Measurements from ENCODE around the gene MROH7. TPM values are rescaled to one million over a fixed set of nuclear protein-coding genes. Genes with fewer than 3 reads are reported as not detected.

The MROH7 gene
- total RNA-seq, 1 donor from 2014 or later: 0.19 TPM

DNA sequence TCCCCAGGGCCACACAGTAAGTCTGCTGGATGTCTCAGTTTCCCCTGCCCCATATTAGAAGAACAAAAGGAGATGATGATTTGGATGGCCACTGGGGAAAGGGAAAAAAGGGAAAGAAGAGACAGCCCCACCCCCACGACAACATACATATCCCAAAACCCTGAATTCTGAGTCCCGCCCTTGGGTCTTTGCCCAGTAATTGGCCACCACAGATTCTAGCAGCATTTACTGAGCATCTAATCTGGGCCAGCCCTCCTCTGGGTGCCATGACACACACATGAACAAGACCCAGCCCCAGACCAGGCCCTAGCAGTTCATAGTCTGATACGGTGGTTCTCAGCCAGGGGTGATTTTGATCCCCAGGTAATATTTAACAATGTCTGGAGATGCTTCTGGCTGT, 68.8 kb downstream of the MROH7 start:
- Mint-ChIP-seq H3K4me1 (ENCODE audit: unreplicated experiment) (peaks cover 4% of the 10 kb centered on the region), H3K9me3 (no peaks in the 10 kb centered on the region), H3K27ac (no peak overlapping the region), H3K27me3 (peaks cover 66% of the 10 kb centered on the region), H3K4me3 (no peak overlapping the region), H3K36me3 (no peaks in the 10 kb centered on the region)
- peak; percentile 53 for DNase-seq (ENCODE audit: extremely low spot score, unreplicated experiment)
- no peak for TF ChIP-seq CTCF (conservative IDR thresholded peaks at IDR 0.05)

DNA sequence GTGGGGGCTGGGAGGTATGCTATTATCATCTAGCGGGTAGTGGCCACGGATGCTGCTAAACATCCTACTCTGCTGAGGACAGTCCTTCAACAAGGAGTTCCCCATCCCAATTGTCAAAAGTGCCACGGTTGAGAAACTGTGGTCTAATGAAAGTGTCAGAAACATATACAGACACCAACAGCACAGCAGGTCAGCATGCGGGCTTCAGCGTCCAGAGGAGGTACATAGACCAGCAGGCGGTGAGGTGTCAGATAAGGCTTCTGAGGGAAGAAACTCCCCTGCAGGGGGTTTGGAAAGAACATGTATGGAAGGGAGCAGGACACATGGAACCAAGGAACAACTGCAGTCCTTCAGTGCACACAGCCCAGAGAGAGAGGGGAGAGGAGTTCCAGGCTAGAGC, 69.3 kb downstream of the MROH7 start:
- DNase-seq (ENCODE audit: extremely low spot score, unreplicated experiment): no peak
- Mint-ChIP-seq H3K4me1 (ENCODE audit: unreplicated experiment) (peaks cover 6% of the 10 kb centered on the region), H3K36me3 (no peaks in the 10 kb centered on the region), H3K27me3 (peaks cover 64% of the 10 kb centered on the region), H3K27ac (no peak overlapping the region), H3K4me3 (no peak overlapping the region), H3K9me3 (no peaks in the 10 kb centered on the region)
- TF ChIP-seq CTCF (conservative IDR thresholded peaks at IDR 0.05): no peak

DNA sequence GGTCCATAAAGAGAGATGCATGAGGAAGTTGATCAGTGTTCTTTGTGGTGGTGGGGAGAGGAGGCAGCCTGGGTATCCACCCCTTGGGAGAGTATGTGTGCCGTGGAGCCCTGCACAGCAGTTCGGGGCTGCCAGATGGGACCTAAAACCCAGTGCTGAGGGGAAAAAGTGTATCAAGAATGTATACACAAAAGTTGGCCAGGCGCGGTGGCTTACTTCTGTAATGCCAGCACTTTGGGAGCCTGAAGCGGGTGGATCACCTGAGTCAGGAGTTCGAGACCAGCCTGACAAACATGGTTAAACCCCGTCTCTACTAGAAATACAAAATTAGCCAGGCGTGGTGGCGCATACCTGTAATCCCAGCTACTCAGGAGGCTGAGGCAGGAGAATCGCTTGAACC, 70.0 kb downstream of the MROH7 start:
- Mint-ChIP-seq H3K27me3 (peaks cover 60% of the 10 kb centered on the region), H3K4me3 (no peak overlapping the region)
- DNase-seq (ENCODE audit: extremely low spot score, unreplicated experiment): peak; percentile 24

DNA sequence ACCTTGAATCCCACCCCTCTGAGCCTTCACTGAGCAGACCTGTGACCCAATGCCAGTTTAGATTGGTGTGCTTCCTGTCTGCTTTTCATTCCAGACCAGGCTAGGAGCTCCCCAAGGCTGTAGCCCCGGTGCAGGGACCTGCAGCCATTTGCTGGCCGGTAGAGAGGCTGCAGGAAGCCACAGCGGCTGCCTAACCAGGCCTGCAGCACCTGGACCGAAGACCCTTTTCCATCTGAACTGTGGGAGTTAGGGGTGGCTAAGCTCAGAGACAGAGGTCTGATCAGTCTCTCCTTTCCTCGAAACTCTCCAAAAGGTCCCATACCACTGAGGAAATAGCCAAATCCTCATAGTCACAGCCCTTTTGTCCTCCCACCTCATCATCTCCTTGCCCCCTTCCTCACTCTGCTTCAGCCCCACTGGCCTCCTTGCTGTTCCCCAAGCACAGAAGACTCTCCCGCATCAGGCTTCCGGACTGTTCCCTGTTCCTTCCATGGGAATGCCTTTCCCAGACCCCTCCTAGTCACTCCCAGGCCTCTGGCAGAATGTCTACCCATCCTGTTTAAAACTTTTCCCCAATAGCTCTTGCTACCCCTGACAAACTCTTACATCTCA, 73.4 kb downstream of the MROH7 start:
- H3K36me3 Mint-ChIP-seq: peaks cover 8% of the 10 kb centered on the region
- TF ChIP-seq CTCF (conservative IDR thresholded peaks at IDR 0.05): no peak
- peak overlapping the region; percentile 88 for H3K4me3 Mint-ChIP-seq
- H3K27ac Mint-ChIP-seq: peak overlapping the region; percentile 63
- DNase-seq (ENCODE audit: extremely low spot score, unreplicated experiment): peak; percentile 42
- H3K4me1 Mint-ChIP-seq (ENCODE audit: unreplicated experiment): peaks cover 14% of the 10 kb centered on the region
- H3K27me3 Mint-ChIP-seq: peaks cover 34% of the 10 kb centered on the region
- H3K9me3 Mint-ChIP-seq: no peaks in the 10 kb centered on the region

More for the DNA sequence above, 70.0 kb downstream of the MROH7 start:
- Mint-ChIP-seq H3K36me3 (no peaks in the 10 kb centered on the region), H3K4me1 (ENCODE audit: unreplicated experiment) (peaks cover 11% of the 10 kb centered on the region), H3K9me3 (no peaks in the 10 kb centered on the region), H3K27ac (no peak overlapping the region)
- TF ChIP-seq CTCF (conservative IDR thresholded peaks at IDR 0.05): no peak

- H3K4me3 Mint-ChIP-seq: peak within 1 kb of the TSS; percentile 88
- no peaks in the 10 kb centered on the region for H3K9me3 Mint-ChIP-seq
- peaks cover 29% of the 10 kb centered on the region for H3K27me3 Mint-ChIP-seq
- DNase-seq (ENCODE audit: extremely low spot score, unreplicated experiment): peak; percentile 87
- H3K27ac Mint-ChIP-seq: peak within 1 kb of the TSS; percentile 63
- peaks cover 14% of the 10 kb centered on the region for H3K4me1 Mint-ChIP-seq (ENCODE audit: unreplicated experiment)
- TF ChIP-seq CTCF (conservative IDR thresholded peaks at IDR 0.05): no peak
- H3K36me3 Mint-ChIP-seq: peaks cover 10% of the 10 kb centered on the region
Measured at GRCh38 chr1:54715493-54716298, 74.1 kb downstream of the MROH7 start, which contains the start of gene TTC4. TSS of gene TTC4 (plus strand) at chr1:54715861. CDS start at chr1:54715909, 48 bp downstream.

All from type B pancreatic cell (in vitro differentiated cells).